HEK293 (cell line): ENCODE results near the gene PJVK.

ENCODE experiments used
- GLIS1 ChIP-seq: fragments of 450-650 bp; formaldehyde crosslinking; IDR thresholded peaks from 2 replicates; pipeline ENCODE4 v1.5.1; 2016; ENCODE audit warnings: missing biosample characterization, missing genetic modification characterization
- HIC1 ChIP-seq: fragments of 450-650 bp; formaldehyde crosslinking; IDR thresholded peaks from 2 replicates; pipeline ENCODE4 v1.5.1; 2016; ENCODE audit warnings: missing biosample characterization, missing genetic modification characterization
- HOXC10 ChIP-seq: sonication (generic); formaldehyde crosslinking; IDR thresholded peaks from 2 replicates; pipeline ENCODE4 v1.8.1; 2023; ENCODE audit warnings: mild to moderate bottlenecking, missing genetic modification reagents
- INSM2 ChIP-seq: fragments of 450-650 bp; formaldehyde crosslinking; IDR thresholded peaks from 2 replicates; pipeline ENCODE4 v1.5.1; 2016; ENCODE audit warnings: missing biosample characterization, missing genetic modification characterization
- KLF1 ChIP-seq: fragments of 450-650 bp; formaldehyde crosslinking; IDR thresholded peaks from 2 replicates; pipeline ENCODE4 v1.5.1; 2016; ENCODE audit warnings: missing biosample characterization, missing genetic modification characterization
- PRDM2 ChIP-seq: fragments of 450-650 bp; formaldehyde crosslinking; IDR thresholded peaks from 2 replicates; pipeline ENCODE4 v1.5.1; 2016; ENCODE audit warnings: missing biosample characterization, missing genetic modification characterization, borderline replicate concordance
- SP2 ChIP-seq: fragments of 450-650 bp; formaldehyde crosslinking; IDR thresholded peaks from 2 replicates; pipeline ENCODE4 v1.5.1; 2016; ENCODE audit warnings: missing biosample characterization, missing genetic modification characterization
- ZBTB11 ChIP-seq: fragments of 450-650 bp; formaldehyde crosslinking; conservative IDR thresholded peaks from 2 replicates; pipeline ENCODE4 v1.5.1; 2016; ENCODE audit warnings: low read depth, missing biosample characterization, missing genetic modification characterization
- ZBTB48 ChIP-seq: fragments of 450-650 bp; formaldehyde crosslinking; IDR thresholded peaks from 2 replicates; pipeline ENCODE4 v1.5.1; 2016; ENCODE audit warnings: missing biosample characterization, missing genetic modification characterization
- ZNF121 ChIP-seq: fragments of 450-650 bp; formaldehyde crosslinking; IDR thresholded peaks from 2 replicates; pipeline ENCODE4 v1.5.1; 2016; ENCODE audit warnings: missing biosample characterization, missing genetic modification characterization
- ZNF26 ChIP-seq: fragments of 450-650 bp; formaldehyde crosslinking; IDR thresholded peaks from 2 replicates; pipeline ENCODE4 v1.5.1; 2016; ENCODE audit warnings: missing biosample characterization, missing genetic modification characterization
- ZNF324 ChIP-seq: fragments of 450-650 bp; formaldehyde crosslinking; IDR thresholded peaks from 2 replicates; pipeline ENCODE4 v1.5.1; 2016; ENCODE audit warnings: missing biosample characterization, missing genetic modification characterization
- ZNF518A ChIP-seq: fragments of 450-650 bp; formaldehyde crosslinking; conservative IDR thresholded peaks from 2 replicates; pipeline ENCODE4 v1.5.1; 2016; ENCODE audit warnings: low read depth, missing biosample characterization, missing genetic modification characterization
- ZNF544 ChIP-seq: fragments of 450-650 bp; formaldehyde crosslinking; IDR thresholded peaks from 2 replicates; pipeline ENCODE4 v1.5.0; 2017; ENCODE audit warnings: missing biosample characterization, missing genetic modification characterization
- ZNF549 ChIP-seq: fragments of 450-650 bp; IDR thresholded peaks from 2 replicates; pipeline ENCODE4 v1.5.1; 2018; ENCODE audit warnings: missing biosample characterization, missing genetic modification characterization, mild to moderate bottlenecking, inconsistent platforms, moderate library complexity
- ZNF555 ChIP-seq: fragments of 450-650 bp; formaldehyde crosslinking; conservative IDR thresholded peaks from 2 replicates; pipeline ENCODE4 v1.5.1; 2017; ENCODE audit warnings: missing biosample characterization, mild to moderate bottlenecking, missing genetic modification characterization, inconsistent platforms
- ZNF777 ChIP-seq: fragments of 450-650 bp; formaldehyde crosslinking; IDR thresholded peaks from 2 replicates; pipeline ENCODE4 v1.5.1; 2017; ENCODE audit warnings: missing biosample characterization, missing genetic modification characterization, borderline replicate concordance
- ZNF785 ChIP-seq: fragments of 450-650 bp; formaldehyde crosslinking; IDR thresholded peaks from 2 replicates; pipeline ENCODE4 v1.5.1; 2016; ENCODE audit warnings: missing biosample characterization, missing genetic modification characterization

PJVK gene

GRCh38 chr2:178450774-178451525 is at the start of gene PJVK, which contains the start of gene PRKRA (continued):
- no peak for TF ChIP-seq INSM2
- TF ChIP-seq ZNF26 = no peak
- TF ChIP-seq HOXC10 (CRISPR knock-in tag) = 0 out of 2 replicates have a peak, but pooled peaks have one; percentile 72
- TF ChIP-seq ZBTB11 (tag by site-specific recombination) = peak; percentile 10; the same call in 1 of the 2 replicates
- no peak for TF ChIP-seq ZNF324 (tag by site-specific recombination)
- no peak; the same call in none of the 2 replicates for TF ChIP-seq ZBTB48 (tag by site-specific recombination)
- no peak for TF ChIP-seq ZNF555 (tag by site-specific recombination)
- peak; percentile 63 for TF ChIP-seq GLIS1 (tag by site-specific recombination)
- TF ChIP-seq ZNF518A (tag by site-specific recombination) = no peak
- TF ChIP-seq KLF1 = peak; percentile 52; the same call in 1 of the 2 replicates
- TF ChIP-seq ZNF121 (tag by site-specific recombination) = no peak
- TF ChIP-seq ZNF544 (tag by site-specific recombination) = no peak
- 0 out of 2 replicates have a peak, but pooled peaks have one; percentile 61 for TF ChIP-seq ZNF785 (tag by site-specific recombination)
- TF ChIP-seq SP2 = peak; percentile 90
- no peak for TF ChIP-seq ZNF549
- no peak for TF ChIP-seq ZNF777 (tag by site-specific recombination)
- peak; percentile 94 for TF ChIP-seq HIC1 (tag by site-specific recombination)
- TF ChIP-seq PRDM2 = no peak
